Neuronal stem cell (in vitro differentiated cells): Measurements from ENCODE around the gene B4GALT5.
"Not testable (repeated sequence)": the region's sequence is repeated elsewhere in the genome, so short reads cannot be mapped to it uniquely, and the experiment has no call there.

Source experiments
- DNase-seq: peaks from one replicate; pipeline ENCODE4 v3.0.0-alpha.2; 2013; ENCODE audit warnings: low spot score
- H2AFZ ChIP-seq: one replicate; pipeline ENCODE4 v1.6.1; 2013; ENCODE audit warnings: mild to moderate bottlenecking, low read length, inconsistent platforms
- H2AK5ac ChIP-seq: 2 replicates; pipeline ENCODE4 v1.6.1; 2013; ENCODE audit warnings: low read depth, mild to moderate bottlenecking, inconsistent platforms, low read length, moderate library complexity, mixed read lengths
- H2BK120ac ChIP-seq: 2 replicates; pipeline ENCODE4 v1.6.1; 2013; ENCODE audit warnings: low read depth, mild to moderate bottlenecking, inconsistent platforms, low read length, moderate library complexity, mixed read lengths
- H2BK12ac ChIP-seq: one replicate; pipeline ENCODE4 v1.6.1; 2013; ENCODE audit warnings: low read length, inconsistent platforms
- H2BK15ac ChIP-seq: 2 replicates; pipeline ENCODE4 v1.6.1; 2013; ENCODE audit warnings: mild to moderate bottlenecking, low read length, inconsistent platforms, mixed read lengths
- H2BK5ac ChIP-seq: one replicate; pipeline ENCODE4 v1.6.1; 2013; ENCODE audit warnings: inconsistent platforms, mild to moderate bottlenecking, low read length, moderate library complexity
- H3K14ac ChIP-seq: one replicate; pipeline ENCODE4 v1.6.1; 2013; ENCODE audit warnings: low read length, inconsistent platforms
- H3K18ac ChIP-seq: 2 replicates; pipeline ENCODE4 v1.6.1; 2013; ENCODE audit warnings: low read length, inconsistent platforms
- H3K23ac ChIP-seq: 2 replicates; pipeline ENCODE4 v1.6.1; 2013; ENCODE audit warnings: low read depth, mild to moderate bottlenecking, mixed read lengths, low read length, inconsistent platforms; ENCODE audit not compliant: poor library complexity
- H3K27ac ChIP-seq: replicated peaks from 3 replicates; pipeline ENCODE4 v1.5.1; 2013; ENCODE audit warnings: low read length, inconsistent platforms
- H3K27me3 ChIP-seq, 3 experiments: 2 replicates each; pipeline ENCODE4 v1.6.1; 2013; ENCODE audit warnings: low read length in 3 of 3, mild to moderate bottlenecking in 2 of 3, inconsistent platforms in 1 of 3, low read depth in 1 of 3, mixed read lengths in 1 of 3, moderate library complexity in 1 of 3; ENCODE audit not compliant: control insufficient read depth in 3 of 3, insufficient read depth in 3 of 3
- H3K36me3 ChIP-seq, 2 donors: replicated peaks in 1 of 2; 2 replicates each; pipeline ENCODE4 v1.6.1; 2013; ENCODE audit warnings: low read length in 2 of 2; ENCODE audit not compliant: control insufficient read depth in 2 of 2, insufficient read depth in 2 of 2
- H3K4ac ChIP-seq: 2 replicates; pipeline ENCODE4 v1.6.1; 2013; ENCODE audit warnings: inconsistent platforms, mild to moderate bottlenecking, low read length, moderate library complexity
- H3K4me1 ChIP-seq, 2 donors: 1 replicate in 1 of 2; 2 replicates in 1 of 2; pipeline ENCODE4 v1.6.1; 2013; ENCODE audit warnings: low read length in 2 of 2, low read depth in 1 of 2; ENCODE audit not compliant: control insufficient read depth in 2 of 2, insufficient read depth in 1 of 2
- H3K4me2 ChIP-seq: one replicate; pipeline ENCODE4 v1.6.1; 2013; ENCODE audit warnings: mild to moderate bottlenecking, low read length, inconsistent platforms; ENCODE audit not compliant: insufficient read depth, poor library complexity, severe bottlenecking
- H3K4me3 ChIP-seq, 2 donors: 2 replicates each; pipeline ENCODE4 v1.5.1; 2013; ENCODE audit warnings: low read length in 2 of 2, mild to moderate bottlenecking in 2 of 2, inconsistent platforms in 1 of 2, moderate library complexity in 1 of 2
- H3K79me1 ChIP-seq: one replicate; pipeline ENCODE4 v1.6.1; 2013; ENCODE audit warnings: low read depth, mild to moderate bottlenecking, inconsistent platforms, low read length, moderate library complexity
- H3K9ac ChIP-seq: one replicate; pipeline ENCODE4 v1.6.1; 2013; ENCODE audit warnings: mild to moderate bottlenecking, low read depth, low read length, inconsistent platforms; ENCODE audit not compliant: poor library complexity
- H3K9me3 ChIP-seq, 2 donors: replicated peaks in 1 of 2; 2 replicates each; pipeline versions ENCODE3 to v1.6.1; 2013; ENCODE audit warnings: low read length in 2 of 2, mild to moderate bottlenecking in 2 of 2, inconsistent platforms in 1 of 2, low read depth in 1 of 2, mixed read lengths in 1 of 2, moderate library complexity in 1 of 2; ENCODE audit not compliant: control insufficient read depth in 2 of 2, insufficient read depth in 1 of 2
- H4K8ac ChIP-seq: one replicate; pipeline ENCODE4 v1.6.1; 2013; ENCODE audit warnings: low read depth, mild to moderate bottlenecking, inconsistent platforms, low read length, moderate library complexity
- H4K91ac ChIP-seq: one replicate; pipeline ENCODE4 v1.6.1; 2013; ENCODE audit warnings: low read length, low read depth, mild to moderate bottlenecking, inconsistent platforms; ENCODE audit not compliant: poor library complexity
- WGBS, 2 donors: extraction: QIAGEN DNeasy Blood & Tissue Kit; methylation state at CpG; one replicate each; pipeline ENCODE4 v1.1.7; 2013; ENCODE audit warnings: missing lambda C conversion rate in 2 of 2, mixed read lengths in 1 of 2; ENCODE audit not compliant: insufficient read length in 2 of 2, insufficient replicate concordance in 1 of 2; ENCODE audit errors: extremely low coverage in 2 of 2; 5-methylcytosine and 5-hydroxymethylcytosine counted together

Gene B4GALT5

DNA sequence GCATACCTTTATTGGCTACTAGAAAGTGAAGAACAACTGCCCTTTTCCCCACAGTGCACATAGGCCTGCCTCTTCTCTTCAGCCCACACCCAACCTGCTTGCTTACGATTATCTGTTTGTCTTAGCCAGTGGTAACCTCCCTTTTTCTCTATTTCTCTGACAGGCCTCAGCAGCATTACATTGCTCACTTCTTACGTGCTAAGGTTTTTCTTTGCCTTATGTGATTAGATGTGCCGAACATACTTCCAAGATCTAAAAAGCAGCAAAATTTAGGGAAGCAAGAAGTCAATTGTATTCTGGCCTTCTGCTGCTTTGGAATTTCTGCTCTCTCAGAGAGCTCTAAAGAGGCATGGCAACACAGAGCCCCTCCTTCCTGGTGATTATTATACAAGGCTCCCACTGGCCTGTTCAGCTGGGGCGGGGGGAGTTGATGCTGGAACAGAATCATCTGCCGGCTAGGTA, 7.0 kb downstream of the B4GALT5 start:
- H2BK120ac ChIP-seq: no peak overlapping the region
- no peak overlapping the region for H4K8ac ChIP-seq
- no peak overlapping the region for H2BK12ac ChIP-seq
- H3K18ac ChIP-seq: no peak overlapping the region
- H2BK5ac ChIP-seq: no peak overlapping the region
- no peak overlapping the region for H3K23ac ChIP-seq
- peaks cover 4% of the 10 kb centered on the region for H3K79me1 ChIP-seq
- H3K4me2 ChIP-seq: no peak overlapping the region
- H3K4ac ChIP-seq: no peak overlapping the region
- no peak overlapping the region for H2AFZ ChIP-seq
- no peak overlapping the region for H2AK5ac ChIP-seq
- no peak for DNase-seq
- H2BK15ac ChIP-seq: no peak overlapping the region
- no peak overlapping the region for H3K9ac ChIP-seq
- no CpG with 5 or more reads among the region's 5 CpGs for WGBS, 2 donors
- peaks cover 0 to 25% of the 10 kb centered on the region in 2 donors for H3K36me3 ChIP-seq
- H4K91ac ChIP-seq: no peak overlapping the region
- H3K14ac ChIP-seq: no peak overlapping the region
- peak overlapping the region; percentile 44 for H3K27ac ChIP-seq
- H3K4me1 ChIP-seq: peaks cover 7 to 11% of the 10 kb centered on the region in 2 donors
- H3K27me3 ChIP-seq: no peaks in the 10 kb centered on the region
- H3K9me3 ChIP-seq: no peaks in the 10 kb centered on the region
- H3K4me3 ChIP-seq: no peak overlapping the region

DNA sequence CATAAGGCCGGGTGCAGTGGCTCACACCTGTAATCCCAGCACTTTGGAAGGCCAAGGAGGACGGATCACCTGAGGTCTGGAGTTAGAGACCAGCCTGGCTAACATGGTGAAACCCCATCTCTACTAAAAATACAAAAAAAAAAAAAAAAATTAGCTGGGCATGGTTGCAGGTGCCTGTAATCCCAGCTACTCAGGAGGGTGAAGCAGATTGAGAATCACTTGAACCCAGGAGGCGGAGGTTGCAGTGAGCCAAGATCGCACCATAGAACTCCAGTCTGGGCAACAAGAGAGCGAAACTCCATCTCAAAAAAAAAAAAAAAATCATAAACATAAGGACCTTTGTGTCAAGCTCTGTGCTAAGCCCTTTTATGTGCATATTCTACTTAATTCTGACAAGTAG, 7.8 kb downstream of the B4GALT5 start:
- not testable (repeated sequence) for H3K9me3 ChIP-seq, H4K8ac ChIP-seq, H3K9ac ChIP-seq, H3K27me3 ChIP-seq, H3K18ac ChIP-seq, H3K79me1 ChIP-seq, H2AK5ac ChIP-seq, DNase-seq, H3K4ac ChIP-seq, H3K4me3 ChIP-seq, H3K14ac ChIP-seq, H2BK120ac ChIP-seq, H2BK5ac ChIP-seq, H3K4me2 ChIP-seq, H3K27ac ChIP-seq, H4K91ac ChIP-seq, H2BK12ac ChIP-seq, H3K23ac ChIP-seq, H2BK15ac ChIP-seq, H2AFZ ChIP-seq
- WGBS, 2 donors: no CpG with 5 or more reads among the region's 5 CpGs
- H3K36me3 ChIP-seq: peaks cover 0 to 25% of the 10 kb centered on the region in 2 donors
- peaks cover 8 to 11% of the 10 kb centered on the region in 2 donors for H3K4me1 ChIP-seq

DNA sequence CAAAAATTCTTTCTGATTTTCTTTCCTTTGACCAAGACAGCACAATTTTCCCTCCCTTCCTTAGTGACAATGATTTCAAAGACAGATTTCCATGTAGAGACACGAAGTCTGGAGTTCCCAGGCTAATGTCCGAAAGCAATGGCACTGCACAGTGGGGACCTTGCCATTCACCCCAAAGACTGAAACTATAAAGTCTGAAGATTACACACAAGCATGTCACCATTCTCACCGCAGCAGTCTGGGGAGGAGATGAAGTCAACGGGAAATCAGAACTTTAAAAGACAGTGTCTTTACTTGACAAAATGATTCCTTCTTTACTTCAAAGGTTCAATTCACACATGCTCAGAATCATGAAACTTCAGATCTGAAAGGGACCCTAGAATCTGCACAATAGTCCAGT, 8.3 kb downstream of the B4GALT5 start:
- H2BK120ac ChIP-seq: no peak overlapping the region
- no peak overlapping the region for H3K14ac ChIP-seq
- H2AK5ac ChIP-seq: no peak overlapping the region
- no peak overlapping the region for H3K4ac ChIP-seq
- H2AFZ ChIP-seq: no peak overlapping the region
- no peak overlapping the region for H4K91ac ChIP-seq
- H3K27ac ChIP-seq: no peak overlapping the region
- no peak overlapping the region for H3K4me2 ChIP-seq
- H3K4me1 ChIP-seq: peaks cover 8 to 17% of the 10 kb centered on the region in 2 donors
- peaks cover 0 to 22% of the 10 kb centered on the region in 2 donors for H3K36me3 ChIP-seq
- no peak overlapping the region for H4K8ac ChIP-seq
- no peak for DNase-seq
- no peak overlapping the region for H2BK5ac ChIP-seq
- no peaks in the 10 kb centered on the region for H3K27me3 ChIP-seq
- no peak overlapping the region for H3K9ac ChIP-seq
- no peak overlapping the region for H2BK12ac ChIP-seq
- no peak overlapping the region for H3K23ac ChIP-seq
- no peaks in the 10 kb centered on the region for H3K9me3 ChIP-seq
- H3K79me1 ChIP-seq: peaks cover 2% of the 10 kb centered on the region
- H2BK15ac ChIP-seq: no peak overlapping the region
- no CpG with 5 or more reads among the region's 4 CpGs for WGBS, 2 donors
- H3K4me3 ChIP-seq: no peak overlapping the region
- H3K18ac ChIP-seq: no peak overlapping the region

DNA sequence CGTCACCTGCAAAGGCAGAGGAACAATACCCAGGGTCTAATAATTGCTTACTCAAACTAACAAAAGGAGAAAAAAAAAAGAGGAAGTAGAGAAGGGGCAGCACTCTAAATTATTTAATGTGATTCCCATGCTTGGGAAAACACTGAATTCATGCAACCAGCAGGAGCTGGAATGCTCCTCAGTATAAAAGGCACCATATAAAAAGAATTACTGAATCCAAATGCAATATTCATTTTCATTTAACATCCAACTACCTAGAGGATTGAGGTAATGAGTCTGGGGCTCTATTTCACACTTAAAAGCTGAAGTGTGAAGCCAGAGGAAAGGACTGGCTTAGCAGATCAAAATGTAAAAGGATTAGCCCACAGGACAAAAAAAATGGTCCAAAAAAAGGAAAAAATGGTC, 8.7 kb downstream of the B4GALT5 start:
- H3K4me3 ChIP-seq: no peak overlapping the region
- H3K4ac ChIP-seq: no peak overlapping the region
- H3K9ac ChIP-seq: no peak overlapping the region
- no peak overlapping the region for H3K4me2 ChIP-seq
- H3K9me3 ChIP-seq: no peaks in the 10 kb centered on the region
- no peak overlapping the region for H2BK15ac ChIP-seq
- peaks cover 10 to 18% of the 10 kb centered on the region in 2 donors for H3K4me1 ChIP-seq
- H3K36me3 ChIP-seq: peaks cover 0 to 20% of the 10 kb centered on the region in 2 donors
- no peaks in the 10 kb centered on the region for H3K27me3 ChIP-seq
- H2AFZ ChIP-seq: no peak overlapping the region
- no peak overlapping the region for H3K27ac ChIP-seq
- WGBS, 2 donors: no CpG with 5 or more reads among the region's 1 CpG
- no peak overlapping the region for H4K8ac ChIP-seq
- peaks cover 2% of the 10 kb centered on the region for H3K79me1 ChIP-seq
- no peak overlapping the region for H2AK5ac ChIP-seq
- no peak overlapping the region for H2BK120ac ChIP-seq
- H2BK5ac ChIP-seq: no peak overlapping the region
- no peak for DNase-seq
- H3K18ac ChIP-seq: no peak overlapping the region
- H3K23ac ChIP-seq: no peak overlapping the region
- no peak overlapping the region for H3K14ac ChIP-seq
- H4K91ac ChIP-seq: no peak overlapping the region
- H2BK12ac ChIP-seq: no peak overlapping the region
